GM21360 (cell line): Measurements from ENCODE around the gene HMCN1.

ENCODE experiments used
- ATAC-seq: cut with Tn5 transposase; IDR thresholded peaks from one replicate; pipeline ENCODE4 v1.9.1; 2021; ENCODE audit warnings: mild to moderate bottlenecking, moderate library complexity; ENCODE audit not compliant: unreplicated experiment

The HMCN1 gene

DNA sequence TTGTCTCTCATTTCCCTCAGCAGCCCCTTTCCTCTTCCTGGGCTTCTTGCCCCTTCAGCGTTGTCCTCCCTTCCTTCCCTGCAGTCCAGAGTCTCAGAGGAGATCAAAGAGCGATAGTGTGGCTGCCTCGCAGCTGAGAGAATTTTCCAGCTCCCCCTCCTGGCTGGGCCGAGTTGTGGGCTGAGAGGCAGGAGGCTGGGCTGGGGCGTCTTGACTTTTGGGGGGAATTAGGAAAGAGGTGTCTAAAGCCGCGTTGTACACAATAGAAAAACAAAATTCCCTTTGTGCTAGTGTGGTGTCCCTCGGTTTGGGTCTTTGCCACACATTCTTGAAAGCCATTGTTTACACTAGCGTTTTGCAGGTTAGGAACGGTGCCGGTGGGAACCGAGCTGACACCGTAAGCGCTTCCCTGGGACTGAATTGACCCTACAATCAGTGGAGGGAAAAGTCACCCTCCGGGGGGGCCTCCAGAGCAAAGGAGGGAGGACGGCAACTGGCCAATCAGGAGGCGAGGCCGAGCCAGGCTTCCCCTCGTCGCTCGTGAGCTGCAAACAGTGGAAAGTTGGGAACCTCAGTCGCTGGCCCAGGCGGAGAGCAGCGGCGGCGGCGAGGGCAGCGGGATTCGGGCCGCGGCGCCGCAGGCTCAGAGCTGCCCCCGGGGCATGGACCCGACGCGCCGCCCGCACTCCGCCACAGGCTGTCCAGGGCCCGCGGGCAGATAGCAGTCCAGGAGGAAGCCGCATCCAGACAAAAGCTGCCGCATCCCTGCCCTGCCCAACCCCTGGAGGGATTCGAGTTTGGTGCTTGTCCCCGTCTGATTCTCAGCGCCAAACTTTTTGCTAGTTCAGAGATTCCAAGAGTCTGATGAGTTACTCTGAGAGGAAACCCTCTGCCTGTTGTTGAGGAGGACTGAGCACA lies at the start of gene HMCN1:
Gene HMCN1, plus strand, starts transcription at position 574 of the 918 bp plus-strand sequence. CDS start 389 bp downstream, outside the sequence.
- no peak for ATAC-seq

DNA sequence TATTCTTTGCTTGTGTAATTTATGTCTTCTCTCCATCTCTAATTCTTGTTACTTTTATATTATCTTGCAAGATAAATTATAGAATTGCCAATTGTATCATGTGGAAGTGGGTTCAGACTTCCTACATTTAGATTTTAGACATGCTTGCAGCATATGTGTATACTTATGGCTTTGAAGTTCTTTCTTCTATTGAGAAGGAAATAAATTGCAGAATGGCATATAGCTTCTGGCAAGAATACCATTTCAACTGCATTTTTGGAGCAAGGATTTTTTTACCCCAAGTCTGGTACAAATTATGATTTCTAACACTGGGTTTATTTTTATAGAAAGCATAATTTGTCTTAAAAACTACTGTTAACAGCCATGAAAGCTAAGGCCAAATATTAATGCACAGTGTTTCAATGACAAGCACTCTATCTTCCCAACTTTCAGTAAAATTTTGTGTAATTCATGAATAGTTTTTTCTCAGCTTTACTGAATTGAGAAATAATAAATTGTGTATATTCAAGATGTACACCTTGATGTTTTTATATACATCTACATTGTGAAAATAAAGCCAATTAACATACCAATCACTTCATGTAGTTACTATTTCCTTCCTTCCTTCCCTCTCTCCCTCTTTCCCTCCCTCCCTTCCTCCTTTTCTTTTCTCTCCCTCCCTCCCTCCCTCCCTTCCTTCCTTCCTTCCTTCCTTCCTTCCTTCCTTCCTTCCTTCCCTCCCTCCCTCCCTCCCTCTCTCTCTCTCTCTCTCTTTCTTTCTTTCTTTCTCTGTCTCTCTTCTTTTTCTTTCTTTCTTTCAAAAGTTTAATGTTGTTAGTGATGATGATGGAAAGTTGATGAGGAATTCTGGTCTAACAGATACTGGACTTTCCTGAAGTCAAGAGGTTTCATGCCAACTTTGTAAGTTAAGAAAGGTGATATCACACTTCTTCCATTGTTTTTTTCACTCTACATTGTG lies 47.1 kb upstream of the HMCN1 start:
- no peak for ATAC-seq

DNA sequence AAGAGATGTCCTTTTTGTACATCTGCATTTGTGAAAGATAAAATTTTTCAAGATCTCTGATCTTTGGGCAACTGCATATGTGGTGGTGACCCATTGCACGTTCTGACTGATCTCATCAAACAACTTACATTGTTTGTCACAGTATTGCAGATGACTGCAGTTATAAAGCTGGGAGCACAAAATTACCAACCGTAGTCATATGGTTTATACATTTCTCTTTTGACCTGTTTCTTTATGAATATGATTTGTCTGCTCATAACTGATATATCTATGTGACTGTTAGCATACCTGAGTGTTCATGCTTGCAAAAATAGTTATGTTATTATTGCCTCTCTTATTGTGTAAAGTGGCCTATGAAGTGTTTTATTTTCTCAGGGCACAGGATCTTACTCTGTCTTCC lies 43.7 kb upstream of the HMCN1 start:
- ATAC-seq = no peak

DNA sequence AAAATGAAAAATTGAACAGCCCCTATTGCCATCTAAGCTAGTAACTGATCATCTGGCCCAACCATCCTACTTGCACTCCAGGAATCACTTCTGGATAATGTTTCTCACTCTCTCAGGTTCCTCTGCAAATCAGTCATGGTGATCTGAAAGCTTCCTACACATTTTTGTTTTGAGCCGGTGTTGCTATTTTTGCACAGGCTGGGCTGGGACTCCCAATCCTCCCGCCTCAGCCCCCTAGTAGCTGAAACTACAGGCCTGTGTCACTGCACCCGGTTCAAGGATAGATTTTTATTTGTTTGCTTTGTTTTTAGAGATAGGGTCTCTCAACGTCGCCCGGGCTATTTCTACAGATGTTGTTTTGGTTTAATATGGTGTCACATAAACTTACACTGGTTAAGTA lies 40.5 kb upstream of the HMCN1 start:
- peak; percentile 35 for ATAC-seq

DNA sequence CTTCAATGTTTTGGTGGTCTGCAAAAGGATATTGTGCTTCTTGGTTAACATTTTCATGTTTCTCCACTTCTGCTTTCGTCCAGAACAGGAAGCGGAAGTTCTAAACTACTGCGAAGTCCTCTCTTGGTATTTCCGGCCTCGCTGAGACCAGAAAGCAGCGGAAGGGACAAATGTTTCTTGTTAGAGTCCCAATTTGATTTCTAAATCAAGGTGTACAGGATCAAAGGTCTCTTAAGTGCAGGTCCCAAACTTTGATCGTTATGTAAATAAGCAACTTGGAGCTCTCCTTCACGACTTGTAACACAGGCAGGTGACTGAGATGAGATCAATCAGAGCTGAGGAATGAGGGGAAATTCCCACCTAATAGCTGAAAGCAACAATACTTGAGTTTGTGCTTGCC lies 40.1 kb upstream of the HMCN1 start:
- ATAC-seq = peak; percentile 90

DNA sequence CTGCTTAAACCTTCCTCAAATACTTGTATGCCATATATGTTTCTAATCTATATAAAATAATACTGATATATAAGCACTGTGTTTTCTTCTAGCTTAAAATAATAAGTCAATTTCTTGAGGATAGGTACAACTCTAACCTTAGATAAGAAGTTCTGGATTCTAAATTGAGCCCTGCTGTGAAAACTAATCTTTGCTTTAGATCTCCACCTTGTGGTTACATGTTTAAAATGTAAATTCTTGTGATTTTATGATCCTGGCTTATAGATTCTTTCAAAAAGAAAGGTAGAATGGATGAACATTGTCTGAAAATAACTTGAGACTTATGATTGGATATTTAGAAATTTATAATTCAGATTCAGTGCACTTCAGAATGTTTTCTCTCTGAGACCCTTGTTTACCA lies 38.9 kb upstream of the HMCN1 start:
- ATAC-seq = no peak

DNA sequence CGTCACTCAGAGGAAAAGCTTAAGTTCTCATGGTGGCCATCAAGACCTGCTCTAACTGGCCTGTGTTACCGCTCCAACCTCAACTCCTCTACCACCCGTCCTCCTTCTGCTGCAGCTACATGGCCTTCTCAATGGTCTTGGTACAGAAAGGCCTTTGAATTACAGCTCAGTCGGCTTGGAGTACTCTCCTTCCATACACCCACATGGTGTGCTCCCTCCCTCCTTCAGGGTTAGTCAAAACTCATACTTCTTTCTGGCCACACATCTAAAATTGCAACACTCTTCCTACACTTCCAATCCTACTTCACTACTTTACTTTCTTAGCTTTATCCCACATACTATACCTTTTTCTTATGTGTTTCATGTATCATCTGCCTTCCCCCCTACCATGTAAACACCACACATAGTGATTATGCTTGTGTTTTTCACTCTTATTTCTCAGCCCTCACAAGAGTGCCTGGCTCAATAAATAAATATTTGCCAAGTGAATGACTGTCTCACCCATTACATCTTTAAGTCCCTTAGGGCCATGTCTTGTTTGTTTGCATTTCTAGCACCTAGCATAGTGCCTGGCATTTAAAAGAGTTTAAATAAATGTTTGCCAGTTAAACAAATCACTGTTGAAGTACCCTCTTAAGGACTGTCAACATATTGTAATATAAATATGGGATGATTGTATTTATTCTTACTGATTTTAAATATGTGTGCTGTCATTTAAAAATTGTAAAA lies 37.6 kb upstream of the HMCN1 start:
- ATAC-seq = no peak

DNA sequence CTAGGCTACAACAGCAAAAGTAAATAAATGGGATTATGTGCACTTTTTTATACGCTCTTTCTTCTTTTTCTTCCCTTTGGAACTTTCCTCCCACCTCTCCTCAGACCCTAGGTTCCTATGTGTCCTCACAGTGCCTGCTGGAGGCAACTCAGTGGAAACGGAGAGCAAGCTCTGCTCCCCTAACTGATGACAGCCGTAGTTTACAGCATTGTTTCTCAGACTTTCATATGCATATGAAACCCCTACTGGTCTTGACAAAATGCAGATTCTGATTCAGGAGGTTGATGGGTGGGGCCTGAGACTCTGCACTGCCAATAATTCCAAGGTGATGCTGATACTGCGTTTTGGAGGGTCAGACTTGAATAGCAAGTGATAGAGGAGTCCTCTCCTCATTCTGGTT lies 34.3 kb upstream of the HMCN1 start:
- no peak for ATAC-seq

DNA sequence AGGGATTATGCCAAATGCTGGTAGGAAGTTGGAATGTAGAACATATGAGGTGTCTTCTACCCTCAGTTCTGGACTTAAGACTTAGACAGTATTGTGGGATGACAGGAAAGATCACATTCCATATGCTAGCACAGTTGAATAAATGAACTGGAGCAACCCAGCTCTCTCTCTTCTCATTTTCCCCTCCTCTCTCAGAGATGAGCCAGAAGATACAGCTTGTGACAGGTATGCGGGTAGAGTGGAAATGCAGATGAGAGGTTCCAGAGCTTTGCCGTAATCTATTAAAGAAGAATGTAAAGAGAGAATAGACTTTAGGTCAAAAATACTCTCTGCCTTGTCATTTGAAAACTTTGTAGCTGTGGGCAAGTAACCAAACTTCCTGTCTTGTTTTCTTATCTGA lies 32.5 kb upstream of the HMCN1 start:
- no peak for ATAC-seq

DNA sequence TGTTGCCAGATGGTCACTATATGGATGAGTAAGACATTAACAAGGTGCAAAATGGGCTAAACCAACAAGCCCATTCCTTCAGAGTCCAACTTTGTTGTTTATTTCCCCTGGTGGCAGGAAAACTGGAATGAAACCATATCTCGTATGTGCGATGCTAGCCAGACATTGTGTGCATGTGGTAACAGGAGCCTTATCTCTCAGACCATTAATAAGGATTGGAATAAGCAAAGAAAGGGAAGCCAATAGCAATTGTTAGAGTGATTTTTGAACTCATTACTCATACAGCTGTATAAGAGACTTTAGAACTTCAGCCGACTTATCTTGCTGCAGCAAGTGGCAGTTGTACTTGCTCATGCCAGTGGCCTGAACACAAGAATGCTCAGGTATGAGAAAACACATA lies 30.0 kb upstream of the HMCN1 start:
- ATAC-seq = no peak

DNA sequence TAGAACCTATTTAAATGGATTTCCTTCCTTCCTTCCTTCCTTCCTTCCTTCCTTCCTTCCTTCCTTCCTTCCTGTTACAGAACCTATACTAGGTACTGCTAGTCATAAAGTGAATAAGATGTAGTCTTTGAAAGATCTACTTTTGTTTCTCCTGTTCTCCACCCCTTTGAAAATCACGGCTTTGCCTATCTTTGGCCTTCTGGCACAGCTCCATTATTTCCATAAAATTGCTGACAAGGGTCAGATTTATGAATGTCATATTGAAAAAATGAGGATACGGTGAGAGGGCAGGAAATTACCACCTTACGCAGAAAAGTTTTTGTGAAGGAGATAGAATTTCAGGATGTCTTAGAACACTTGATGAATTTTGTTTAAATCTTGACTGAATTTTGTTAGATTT lies 18.1 kb upstream of the HMCN1 start:
- ATAC-seq = no peak

DNA sequence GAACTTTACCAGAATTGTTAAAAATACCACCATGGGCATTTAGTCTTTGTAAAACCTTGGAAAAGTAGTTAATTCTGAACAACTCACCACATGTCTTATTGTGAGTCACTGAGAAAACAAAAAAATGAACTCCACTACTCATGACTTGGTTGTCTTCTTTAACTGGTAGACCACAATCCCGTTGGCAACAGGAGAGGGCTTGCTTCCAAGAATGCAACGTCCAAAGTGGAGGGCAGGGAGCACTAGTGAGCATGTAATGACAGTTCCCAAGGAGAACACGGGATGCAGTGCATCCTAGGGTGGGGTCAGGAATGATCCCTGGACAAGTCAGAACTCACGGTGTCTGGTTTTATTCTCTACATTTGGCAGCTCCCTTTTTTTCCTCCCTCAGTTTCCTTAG lies 15.2 kb upstream of the HMCN1 start:
- ATAC-seq = no peak

DNA sequence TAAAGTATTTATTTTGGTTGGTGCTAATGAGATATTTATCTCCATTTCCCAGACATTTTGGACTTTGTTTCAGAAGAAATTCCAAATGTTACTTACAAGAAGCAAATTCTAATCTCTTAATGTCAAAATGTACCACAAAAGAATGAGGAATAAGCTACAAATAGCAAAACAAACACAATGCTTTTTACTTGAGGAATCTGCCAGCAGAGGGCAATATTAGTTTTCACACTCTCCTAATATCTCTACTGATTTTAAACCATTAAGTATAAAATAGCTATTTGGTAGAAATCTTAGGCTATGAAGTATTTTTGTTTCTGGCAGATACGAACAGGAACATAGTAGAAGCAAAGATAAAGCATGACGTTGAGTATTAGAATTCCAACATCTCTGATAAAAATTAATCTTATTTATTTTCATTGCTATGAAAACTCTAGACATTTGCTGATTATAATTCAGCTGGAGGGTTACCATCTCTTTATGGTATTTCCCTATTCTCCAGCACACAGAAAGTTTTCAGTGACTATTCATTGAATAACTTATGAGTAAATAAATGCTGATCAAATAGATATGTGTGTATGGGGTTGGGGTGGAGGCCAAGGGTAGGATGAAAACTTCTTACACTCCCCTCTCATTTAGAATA lies 13.4 kb upstream of the HMCN1 start:
- ATAC-seq = no peak

DNA sequence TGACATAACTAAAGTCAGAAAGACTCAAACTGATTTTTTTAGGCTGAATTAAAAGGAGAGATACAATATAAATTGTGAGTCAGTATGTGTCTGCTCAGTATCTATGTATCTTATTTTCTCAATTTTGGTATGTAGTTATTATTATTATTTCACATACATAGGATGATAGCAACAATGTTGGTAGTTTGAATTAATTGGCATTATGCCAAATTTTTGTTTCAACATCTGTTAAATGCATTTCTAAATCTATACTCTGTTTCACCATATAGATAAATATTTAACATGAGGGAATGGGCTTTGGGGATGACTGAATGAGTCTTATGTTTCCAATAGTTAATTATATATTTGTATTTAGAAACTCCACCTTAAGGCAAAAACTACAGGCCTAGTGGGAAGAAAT lies 12.6 kb upstream of the HMCN1 start:
- no peak for ATAC-seq

DNA sequence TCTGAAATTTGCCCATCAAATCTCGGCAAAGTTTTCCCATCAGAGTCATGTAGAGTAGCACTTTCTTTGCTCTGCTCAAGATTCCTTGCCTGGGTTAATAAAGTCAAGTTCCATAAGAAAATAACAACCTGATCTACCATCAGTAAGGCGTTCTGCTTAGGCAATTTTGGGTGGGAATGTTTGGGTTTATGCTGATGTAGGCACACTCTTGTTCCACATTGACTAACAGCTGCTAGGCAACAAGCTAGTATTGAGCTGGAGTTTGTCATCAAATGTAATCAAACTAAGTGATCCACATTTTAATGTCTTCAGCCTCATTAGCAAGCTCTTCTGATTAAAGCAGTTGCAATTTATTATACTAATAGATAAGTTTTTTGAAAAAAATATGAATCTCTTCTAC lies 12.1 kb upstream of the HMCN1 start:
- no peak for ATAC-seq

DNA sequence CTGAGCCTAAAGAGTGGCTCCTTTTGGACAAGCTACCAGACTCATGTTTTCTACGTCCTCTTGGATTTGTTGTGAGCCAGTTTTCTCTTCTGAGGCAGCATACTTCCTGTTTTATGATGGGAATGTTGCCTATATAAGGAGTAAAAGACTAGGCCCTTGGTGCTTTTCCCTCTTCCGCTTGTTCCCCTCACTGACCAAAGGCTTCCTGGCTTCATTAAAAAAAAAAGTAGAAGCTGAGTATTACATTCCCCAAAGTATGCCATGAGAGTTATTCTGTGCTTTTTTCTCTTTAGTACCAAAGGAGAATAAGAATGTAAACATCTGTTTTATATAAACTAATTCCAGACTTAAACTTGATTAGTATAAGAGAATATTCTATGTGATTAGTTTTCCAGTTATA lies 6.5 kb upstream of the HMCN1 start:
- no peak for ATAC-seq

DNA sequence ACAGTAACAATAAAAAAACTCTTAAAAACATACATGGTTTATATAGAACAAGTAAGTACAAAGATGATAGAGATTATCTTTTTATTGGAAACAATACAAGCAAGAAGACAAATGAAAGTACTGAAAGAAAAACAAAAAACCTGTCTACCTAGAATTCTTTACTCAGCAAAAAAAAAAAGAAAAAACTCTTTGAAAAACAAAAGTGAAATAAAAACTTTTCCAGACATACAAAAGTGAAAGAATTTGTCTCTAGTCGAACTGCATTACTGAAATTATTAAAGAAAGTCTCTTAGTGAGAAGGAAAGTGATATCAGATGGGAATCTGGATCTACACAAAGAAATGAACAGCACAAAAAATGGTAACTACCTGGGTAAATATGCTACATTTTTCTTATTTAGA lies 2.7 kb upstream of the HMCN1 start:
- ATAC-seq = no peak

DNA sequence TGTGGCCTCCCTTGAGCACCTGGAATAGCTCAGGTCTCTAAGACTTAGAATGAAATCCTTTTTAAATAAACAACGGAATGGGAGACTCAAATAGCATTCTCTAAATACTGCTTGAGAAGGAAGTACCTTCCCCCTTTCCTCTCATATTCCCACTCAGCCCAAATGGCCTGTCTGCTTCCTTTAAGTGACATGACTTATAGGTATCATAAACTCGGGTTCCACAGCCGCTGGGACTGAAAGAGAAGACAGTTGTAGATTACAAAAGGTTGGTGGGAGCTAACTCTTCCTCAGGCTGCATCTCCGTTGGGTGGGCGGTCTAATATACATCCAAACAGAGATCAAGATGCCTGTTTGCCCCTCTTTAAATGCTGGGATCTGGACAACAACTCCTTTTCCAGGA lies 1.2 kb upstream of the HMCN1 start:
- no peak for ATAC-seq

DNA sequence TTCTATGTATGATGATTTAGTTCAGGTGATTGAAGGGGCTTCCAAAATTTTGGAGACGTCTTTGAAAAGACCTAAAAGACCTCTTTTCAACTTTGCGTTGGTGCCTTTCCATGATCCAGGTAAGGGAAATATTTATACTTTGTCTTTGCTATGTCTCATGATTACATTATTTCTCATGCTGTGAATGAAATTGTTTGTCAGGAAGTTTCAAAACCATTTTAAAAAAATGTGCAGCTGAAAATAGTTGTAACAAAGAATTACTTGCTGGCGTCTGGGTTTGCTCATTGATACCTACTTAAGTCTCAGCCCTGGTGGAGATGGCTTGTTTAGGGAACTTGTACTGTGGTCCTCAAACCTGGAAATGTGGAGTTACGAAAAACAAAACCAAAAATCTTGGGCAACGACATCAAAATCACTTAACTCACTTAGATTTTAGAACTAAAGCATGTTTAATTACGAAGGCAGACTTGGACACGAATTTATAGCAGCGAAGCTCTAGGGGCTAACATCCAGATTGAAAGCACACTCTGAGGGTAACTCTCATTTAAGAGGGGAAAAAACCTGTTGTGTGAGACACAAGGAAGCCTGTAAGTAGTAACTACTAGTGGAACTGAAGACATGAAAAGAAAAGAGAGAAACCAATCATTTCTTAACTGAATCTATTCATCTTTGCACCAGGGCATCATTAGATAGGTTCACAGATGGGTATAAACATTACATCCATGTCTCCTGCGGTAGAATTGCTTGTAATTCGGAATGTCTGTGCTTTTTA lies 924 bp downstream of the HMCN1 start:
- no peak for ATAC-seq

DNA sequence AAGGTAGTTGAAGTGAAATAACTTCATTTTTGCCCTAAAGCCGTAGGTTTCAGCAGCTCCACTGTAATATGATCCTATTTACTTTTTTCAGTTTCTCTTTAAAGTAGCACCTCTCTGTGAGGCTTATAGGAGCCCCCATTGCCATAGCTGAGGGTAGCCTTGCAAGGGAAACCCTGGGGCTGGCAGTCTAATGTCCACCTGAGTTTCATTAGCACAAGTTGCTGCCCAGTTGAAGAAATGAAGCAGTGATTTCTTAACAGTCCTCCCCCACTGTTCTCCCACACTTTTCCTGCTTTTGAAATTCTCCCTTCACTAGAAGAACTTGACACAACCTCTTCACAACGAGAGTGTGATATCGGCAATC lies 1.5 kb downstream of the HMCN1 start:
- no peak for ATAC-seq
